ENCODE data around the gene NINJ1. TPM values are rescaled to one million over a fixed set of nuclear protein-coding genes. Genes with fewer than 3 reads are reported as not detected.

Gene NINJ1
- total RNA-seq, 1 donor from 2014 or later: 3.9 TPM

DNA sequence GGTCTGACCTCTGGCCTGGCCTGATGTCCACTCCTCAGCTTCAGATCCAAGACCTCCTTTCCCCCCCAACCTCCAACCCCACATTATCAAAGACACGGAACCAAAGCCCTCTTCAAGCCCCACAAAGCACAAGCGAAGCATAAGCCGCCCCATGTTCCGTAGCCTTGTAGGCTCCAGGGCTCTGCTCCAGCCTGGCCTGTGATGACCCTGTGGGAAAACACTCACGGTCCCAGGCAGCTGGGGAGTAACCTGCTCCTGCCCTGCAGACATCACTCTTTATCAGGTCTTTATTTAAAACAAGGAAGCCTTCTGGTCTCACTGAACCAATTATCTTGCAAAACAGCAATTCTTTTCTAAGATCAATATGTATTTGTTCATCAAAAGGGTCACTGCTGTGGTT, 34.5 kb upstream of the NINJ1 start:
- no peaks in the 10 kb centered on the region for H3K36me3 ChIP-seq
- H3K36me3 Mint-ChIP-seq: no peaks in the 10 kb centered on the region
- peaks cover 15% of the 10 kb centered on the region for H3K4me1 Mint-ChIP-seq
- no peak overlapping the region for H2AFZ ChIP-seq (replicated peaks)
- H3K9ac ChIP-seq: no peak overlapping the region
- peaks cover 7% of the 10 kb centered on the region for H3K27me3 Mint-ChIP-seq (ENCODE audit: insufficient read depth, low read depth)
- no peaks in the 10 kb centered on the region for H3K79me2 ChIP-seq (ENCODE audit: low read depth)
- H3K27me3 ChIP-seq: no peaks in the 10 kb centered on the region
- TF ChIP-seq EZH2 (IDR thresholded peaks at IDR 0.05) (no peak), EZH2phosphoT487 (IDR thresholded peaks at IDR 0.05) (no peak)
- H3K4me1 ChIP-seq: no peaks in the 10 kb centered on the region
- H3K4me2 ChIP-seq: no peak overlapping the region
- no peaks in the 10 kb centered on the region for H3K9me3 ChIP-seq (ENCODE audit: low read depth)
- no peak overlapping the region for H3K27ac Mint-ChIP-seq
- H4K20me1 ChIP-seq (ENCODE audit: low read depth): no peaks in the 10 kb centered on the region
- H3K4me3 ChIP-seq: no peak overlapping the region
- no peak overlapping the region for H3K27ac ChIP-seq
- no peak overlapping the region for H3K4me3 Mint-ChIP-seq
- no peaks in the 10 kb centered on the region for H3K9me3 Mint-ChIP-seq
- DNase-seq (ENCODE audit: low spot score): no peak
- no peaks in the 10 kb centered on the region for H3F3A ChIP-seq (ENCODE audit: low read depth)

DNA sequence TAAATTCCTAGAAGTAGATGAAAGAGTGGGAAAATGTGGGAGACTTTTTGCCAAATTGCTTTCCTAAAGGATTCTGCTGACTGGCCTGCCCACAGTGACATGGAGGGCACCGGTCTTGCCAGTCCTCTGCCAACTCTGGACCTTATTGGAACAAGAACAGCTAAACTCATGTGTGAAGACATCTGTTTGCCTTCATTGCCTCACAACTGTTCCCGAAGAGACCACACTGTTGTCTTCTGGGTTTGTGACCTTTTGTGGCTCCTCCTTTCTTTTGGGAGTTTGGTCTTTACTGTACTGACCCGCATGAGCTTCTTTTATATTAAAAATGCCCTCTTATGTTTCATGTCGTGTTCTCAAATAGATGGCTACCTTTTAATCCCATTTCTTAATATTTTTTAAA, 33.8 kb upstream of the NINJ1 start:
- peak overlapping the region; percentile 83 for H3K27ac Mint-ChIP-seq
- Histone ChIP-seq H3K4me1 (no peaks in the 10 kb centered on the region), H3K9ac (no peak overlapping the region), H2AFZ (replicated peaks) (no peak overlapping the region), H4K20me1 (ENCODE audit: low read depth) (no peaks in the 10 kb centered on the region), H3F3A (ENCODE audit: low read depth) (no peaks in the 10 kb centered on the region), H3K27me3 (no peaks in the 10 kb centered on the region), H3K4me2 (no peak overlapping the region), H3K27ac (no peak overlapping the region), H3K79me2 (ENCODE audit: low read depth) (no peaks in the 10 kb centered on the region), H3K4me3 (no peak overlapping the region), H3K36me3 (no peaks in the 10 kb centered on the region), H3K9me3 (ENCODE audit: low read depth) (no peaks in the 10 kb centered on the region)
- H3K4me3 Mint-ChIP-seq: no peak overlapping the region
- H3K9me3 Mint-ChIP-seq: no peaks in the 10 kb centered on the region
- H3K27me3 Mint-ChIP-seq (ENCODE audit: insufficient read depth, low read depth): peaks cover 7% of the 10 kb centered on the region
- TF ChIP-seq, protein P1, sequence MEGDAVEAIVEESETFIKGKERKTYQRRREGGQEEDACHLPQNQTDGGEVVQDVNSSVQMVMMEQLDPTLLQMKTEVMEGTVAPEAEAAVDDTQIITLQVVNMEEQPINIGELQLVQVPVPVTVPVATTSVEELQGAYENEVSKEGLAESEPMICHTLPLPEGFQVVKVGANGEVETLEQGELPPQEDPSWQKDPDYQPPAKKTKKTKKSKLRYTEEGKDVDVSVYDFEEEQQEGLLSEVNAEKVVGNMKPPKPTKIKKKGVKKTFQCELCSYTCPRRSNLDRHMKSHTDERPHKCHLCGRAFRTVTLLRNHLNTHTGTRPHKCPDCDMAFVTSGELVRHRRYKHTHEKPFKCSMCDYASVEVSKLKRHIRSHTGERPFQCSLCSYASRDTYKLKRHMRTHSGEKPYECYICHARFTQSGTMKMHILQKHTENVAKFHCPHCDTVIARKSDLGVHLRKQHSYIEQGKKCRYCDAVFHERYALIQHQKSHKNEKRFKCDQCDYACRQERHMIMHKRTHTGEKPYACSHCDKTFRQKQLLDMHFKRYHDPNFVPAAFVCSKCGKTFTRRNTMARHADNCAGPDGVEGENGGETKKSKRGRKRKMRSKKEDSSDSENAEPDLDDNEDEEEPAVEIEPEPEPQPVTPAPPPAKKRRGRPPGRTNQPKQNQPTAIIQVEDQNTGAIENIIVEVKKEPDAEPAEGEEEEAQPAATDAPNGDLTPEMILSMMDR (IDR thresholded peaks at IDR 0.05): no peak
- TF ChIP-seq EZH2 (IDR thresholded peaks at IDR 0.05): no peak
- TF ChIP-seq EZH2phosphoT487 (IDR thresholded peaks at IDR 0.05): no peak
- no peak for DNase-seq (ENCODE audit: low spot score)
- no peaks in the 10 kb centered on the region for H3K36me3 Mint-ChIP-seq
- H3K4me1 Mint-ChIP-seq: peaks cover 11% of the 10 kb centered on the region

DNA sequence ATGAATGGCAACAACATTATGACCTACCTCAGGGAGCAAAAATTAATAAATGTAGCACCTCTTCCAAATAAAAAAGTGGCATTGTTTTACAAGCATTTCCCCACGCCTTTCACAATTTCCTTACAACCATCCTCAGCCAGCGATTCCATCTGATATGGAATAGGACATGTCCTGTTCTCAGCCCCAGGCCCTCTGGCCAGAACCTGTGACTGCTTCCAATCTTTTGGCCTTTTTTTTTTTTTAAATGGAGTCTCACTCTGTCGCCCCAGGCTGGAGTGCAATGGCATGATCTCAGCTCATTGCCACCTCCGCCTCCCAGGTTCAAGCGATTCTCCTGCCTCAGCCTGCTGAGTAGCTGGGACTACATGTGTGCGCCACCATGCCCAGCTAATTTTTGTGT, 33.1 kb upstream of the NINJ1 start:
- H3K27me3 ChIP-seq: no peaks in the 10 kb centered on the region
- H3K4me1 ChIP-seq: no peaks in the 10 kb centered on the region
- no peak for TF ChIP-seq EZH2phosphoT487 (IDR thresholded peaks at IDR 0.05)
- no peak for TF ChIP-seq EZH2 (IDR thresholded peaks at IDR 0.05)
- TF ChIP-seq, protein P1 (IDR thresholded peaks at IDR 0.05): no peak
- Mint-ChIP-seq H3K9me3 (no peaks in the 10 kb centered on the region), H3K36me3 (no peaks in the 10 kb centered on the region), H3K4me1 (peaks cover 10% of the 10 kb centered on the region), H3K4me3 (no peak overlapping the region), H3K27ac (peak overlapping the region; percentile 8), H3K27me3 (ENCODE audit: insufficient read depth, low read depth) (peaks cover 7% of the 10 kb centered on the region)
- H3K9me3 ChIP-seq (ENCODE audit: low read depth): no peaks in the 10 kb centered on the region
- H3K27ac ChIP-seq: no peak overlapping the region
- no peaks in the 10 kb centered on the region for H4K20me1 ChIP-seq (ENCODE audit: low read depth)
- no peaks in the 10 kb centered on the region for H3F3A ChIP-seq (ENCODE audit: low read depth)
- H3K9ac ChIP-seq: no peak overlapping the region
- H3K4me3 ChIP-seq: no peak overlapping the region
- H3K4me2 ChIP-seq: no peak overlapping the region
- no peak overlapping the region for H2AFZ ChIP-seq (replicated peaks)
- no peak for DNase-seq (ENCODE audit: low spot score)
- H3K79me2 ChIP-seq (ENCODE audit: low read depth): no peaks in the 10 kb centered on the region
- H3K36me3 ChIP-seq: no peaks in the 10 kb centered on the region

DNA sequence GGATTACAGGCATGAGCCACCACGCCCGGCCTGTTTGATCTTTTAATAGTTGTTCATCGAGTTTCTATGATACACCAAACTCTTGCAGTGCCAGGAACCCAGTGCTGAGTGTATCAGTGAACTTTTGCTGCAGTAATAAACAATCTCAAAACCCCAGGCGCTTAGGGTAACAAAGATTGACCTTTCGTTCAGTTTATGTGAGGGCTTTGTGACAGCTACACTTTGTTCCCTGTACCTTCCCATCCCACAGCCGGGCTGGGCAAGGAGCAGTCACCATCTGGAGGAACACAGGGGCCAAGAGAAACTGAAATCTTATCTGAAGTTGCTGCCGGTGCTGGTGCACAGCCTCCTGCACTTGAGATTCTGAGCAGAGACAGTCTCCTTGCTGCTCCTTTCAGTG, 32.6 kb upstream of the NINJ1 start:
- Histone ChIP-seq H3K9ac (no peak overlapping the region), H3K9me3 (ENCODE audit: low read depth) (no peaks in the 10 kb centered on the region), H2AFZ (replicated peaks) (no peak overlapping the region), H3K4me2 (no peak overlapping the region), H3K27me3 (no peaks in the 10 kb centered on the region), H3K27ac (no peak overlapping the region), H4K20me1 (ENCODE audit: low read depth) (no peaks in the 10 kb centered on the region), H3K4me1 (no peaks in the 10 kb centered on the region), H3K79me2 (ENCODE audit: low read depth) (no peaks in the 10 kb centered on the region), H3F3A (ENCODE audit: low read depth) (no peaks in the 10 kb centered on the region), H3K36me3 (no peaks in the 10 kb centered on the region), H3K4me3 (no peak overlapping the region)
- Mint-ChIP-seq H3K36me3 (no peaks in the 10 kb centered on the region), H3K27ac (peak overlapping the region; percentile 8), H3K27me3 (ENCODE audit: insufficient read depth, low read depth) (peaks cover 9% of the 10 kb centered on the region), H3K9me3 (no peaks in the 10 kb centered on the region), H3K4me1 (peaks cover 13% of the 10 kb centered on the region), H3K4me3 (no peak overlapping the region)
- no peak for DNase-seq (ENCODE audit: low spot score)
- TF ChIP-seq, protein P1 (IDR thresholded peaks at IDR 0.05): no peak
- no peak for TF ChIP-seq EZH2phosphoT487 (IDR thresholded peaks at IDR 0.05)
- no peak for TF ChIP-seq EZH2 (IDR thresholded peaks at IDR 0.05)

All from neural progenitor cell (in vitro differentiated cells).